Trophoblast cell (in vitro differentiated cells and primary cell): ENCODE measurements around the gene SLC35E3.

Experiments used
- DNase-seq, 2 donors: peaks; one replicate each; pipeline ENCODE4 v3.0.0-alpha.2; 2016
- H2AFZ ChIP-seq: 2 replicates; pipeline ENCODE4 v1.6.1; 2013; ENCODE audit warnings: low read length, moderate library complexity, mild to moderate bottlenecking; ENCODE audit not compliant: insufficient read depth, poor library complexity
- H2AK5ac ChIP-seq: 2 replicates; pipeline ENCODE4 v1.6.1; 2013; ENCODE audit warnings: mild to moderate bottlenecking, low read length
- H2BK120ac ChIP-seq: 2 replicates; pipeline ENCODE4 v1.6.1; 2013; ENCODE audit warnings: low read length, mild to moderate bottlenecking, moderate library complexity; ENCODE audit not compliant: insufficient read depth, poor library complexity
- H2BK12ac ChIP-seq: 2 replicates; pipeline ENCODE4 v1.6.1; 2013; ENCODE audit warnings: mild to moderate bottlenecking, low read length, moderate library complexity
- H2BK5ac ChIP-seq: 2 replicates; pipeline ENCODE4 v1.6.1; 2013; ENCODE audit warnings: low read length, low read depth, moderate library complexity, mild to moderate bottlenecking; ENCODE audit not compliant: poor library complexity
- H3K14ac ChIP-seq: 2 replicates; pipeline ENCODE4 v1.6.1; 2013; ENCODE audit warnings: mild to moderate bottlenecking, low read length
- H3K18ac ChIP-seq: 2 replicates; pipeline ENCODE4 v1.6.1; 2013; ENCODE audit warnings: mild to moderate bottlenecking, low read length
- H3K23ac ChIP-seq: 2 replicates; pipeline ENCODE4 v1.6.1; 2013; ENCODE audit warnings: low read length
- H3K27ac ChIP-seq: 2 replicates; pipeline ENCODE4 v1.5.1; 2013; ENCODE audit warnings: low read depth, mild to moderate bottlenecking, inconsistent platforms, low read length, moderate library complexity
- H3K27me3 ChIP-seq: 2 replicates; pipeline ENCODE4 v1.6.1; 2013; ENCODE audit warnings: inconsistent platforms, mild to moderate bottlenecking, low read length, moderate library complexity; ENCODE audit not compliant: insufficient read depth
- H3K36me3 ChIP-seq, 2 experiments: 1 replicate in 1 of 2; 2 replicates in 1 of 2; pipeline ENCODE4 v1.6.1; 2013; ENCODE audit warnings: low read length in 2 of 2, mild to moderate bottlenecking in 2 of 2, moderate library complexity in 1 of 2; ENCODE audit not compliant: insufficient read depth in 2 of 2, control insufficient read depth in 1 of 2
- H3K4ac ChIP-seq: 2 replicates; pipeline ENCODE4 v1.6.1; 2013; ENCODE audit warnings: low read depth, mild to moderate bottlenecking, low read length, moderate library complexity
- H3K4me1 ChIP-seq, 2 experiments: 1 replicate in 1 of 2; 2 replicates in 1 of 2; pipeline ENCODE4 v1.6.1; 2013; ENCODE audit warnings: low read length in 2 of 2, mild to moderate bottlenecking in 2 of 2, moderate library complexity in 1 of 2; ENCODE audit not compliant: insufficient read depth in 2 of 2, control insufficient read depth in 1 of 2
- H3K4me2 ChIP-seq: 2 replicates; pipeline ENCODE4 v1.6.1; 2013; ENCODE audit warnings: inconsistent platforms, mild to moderate bottlenecking, low read length, moderate library complexity
- H3K4me3 ChIP-seq: 2 replicates; pipeline ENCODE4 v1.5.1; 2013; ENCODE audit warnings: mild to moderate bottlenecking, low read depth, low read length, inconsistent platforms
- H3K79me1 ChIP-seq: one replicate; pipeline ENCODE4 v1.6.1; 2013; ENCODE audit warnings: low read length
- H3K79me2 ChIP-seq: 2 replicates; pipeline ENCODE4 v1.6.1; 2013; ENCODE audit warnings: low read length, mild to moderate bottlenecking; ENCODE audit not compliant: control insufficient read depth, insufficient read depth, poor library complexity
- H3K9ac ChIP-seq: 2 replicates; pipeline ENCODE4 v1.6.1; 2013; ENCODE audit warnings: mild to moderate bottlenecking, low read length
- H3K9me3 ChIP-seq: 2 replicates; pipeline ENCODE4 v1.6.1; 2013; ENCODE audit warnings: low read depth, mild to moderate bottlenecking, control low read depth, inconsistent platforms, low read length; ENCODE audit not compliant: insufficient read depth
- H4K12ac ChIP-seq: 2 replicates; pipeline ENCODE4 v1.6.1; 2013; ENCODE audit warnings: low read depth, mild to moderate bottlenecking, low read length, moderate library complexity
- H4K8ac ChIP-seq: 2 replicates; pipeline ENCODE4 v1.6.1; 2013; ENCODE audit warnings: low read depth, mild to moderate bottlenecking, low read length, moderate library complexity
- H4K91ac ChIP-seq: one replicate; pipeline ENCODE4 v1.6.1; 2013; ENCODE audit warnings: low read depth, mild to moderate bottlenecking, low read length, moderate library complexity
- WGBS: extraction: QIAGEN DNeasy Blood & Tissue Kit; methylation state at CpG from one replicate; pipeline ENCODE4 v1.1.7; 2013; ENCODE audit warnings: missing lambda C conversion rate; ENCODE audit not compliant: insufficient read length, insufficient coverage; ENCODE audit errors: extremely low coverage; 5-methylcytosine and 5-hydroxymethylcytosine counted together

SLC35E3 gene

GRCh38 chr12:68762691-68763090, 16.7 kb downstream of the SLC35E3 start:
- H3K4ac ChIP-seq = no peak overlapping the region
- no peaks in the 10 kb centered on the region for H3K79me1 ChIP-seq
- no peak overlapping the region for H3K18ac ChIP-seq
- H2AK5ac ChIP-seq = no peak overlapping the region
- H4K8ac ChIP-seq = no peak overlapping the region
- no peak overlapping the region for H2AFZ ChIP-seq
- H4K91ac ChIP-seq = no peak overlapping the region
- no peak overlapping the region for H2BK5ac ChIP-seq
- H3K36me3 ChIP-seq = peaks cover 12 to 17% of the 10 kb centered on the region in 2 experiments
- no peak overlapping the region for H2BK120ac ChIP-seq
- H3K9me3 ChIP-seq = no peaks in the 10 kb centered on the region
- WGBS = no CpG with 5 or more reads among the region's 3 CpGs
- peak overlapping the region; percentile 44 for H4K12ac ChIP-seq
- no peak overlapping the region for H3K4me3 ChIP-seq
- no peak overlapping the region for H3K27ac ChIP-seq
- no peak overlapping the region for H3K14ac ChIP-seq
- DNase-seq = no peak
- no peaks in the 10 kb centered on the region for H3K79me2 ChIP-seq
- H3K4me1 ChIP-seq = no peaks in the 10 kb centered on the region
- no peak overlapping the region for H3K4me2 ChIP-seq
- no peak overlapping the region for H3K23ac ChIP-seq
- H3K27me3 ChIP-seq = no peaks in the 10 kb centered on the region
- no peak overlapping the region for H3K9ac ChIP-seq
- no peak overlapping the region for H2BK12ac ChIP-seq

- H3K36me3 ChIP-seq = peaks cover 10 to 14% of the 10 kb centered on the region in 2 experiments
- H3K18ac ChIP-seq = no peak overlapping the region
- no CpG with 5 or more reads among the region's 1 CpG for WGBS
- no peak overlapping the region for H4K12ac ChIP-seq
- H3K27me3 ChIP-seq = no peaks in the 10 kb centered on the region
- no peaks in the 10 kb centered on the region for H3K4me1 ChIP-seq
- no peak overlapping the region for H2AK5ac ChIP-seq
- no peak overlapping the region for H3K9ac ChIP-seq
- no peaks in the 10 kb centered on the region for H3K79me2 ChIP-seq
- no peak overlapping the region for H2BK5ac ChIP-seq
- no peak overlapping the region for H3K23ac ChIP-seq
- H3K4me2 ChIP-seq = no peak overlapping the region
- H3K79me1 ChIP-seq = no peaks in the 10 kb centered on the region
- H3K9me3 ChIP-seq = no peaks in the 10 kb centered on the region
- no peak overlapping the region for H4K91ac ChIP-seq
- no peak overlapping the region for H2BK12ac ChIP-seq
- H3K14ac ChIP-seq = no peak overlapping the region
- DNase-seq = no peak
- H2AFZ ChIP-seq = no peak overlapping the region
- H3K27ac ChIP-seq = no peak overlapping the region
- H3K4ac ChIP-seq = no peak overlapping the region
- H3K4me3 ChIP-seq = no peak overlapping the region
- no peak overlapping the region for H4K8ac ChIP-seq
- H2BK120ac ChIP-seq = no peak overlapping the region
These were observed 19.7 kb downstream of the SLC35E3 start for GRCh38 chr12:68765696-68766095.

DNA sequence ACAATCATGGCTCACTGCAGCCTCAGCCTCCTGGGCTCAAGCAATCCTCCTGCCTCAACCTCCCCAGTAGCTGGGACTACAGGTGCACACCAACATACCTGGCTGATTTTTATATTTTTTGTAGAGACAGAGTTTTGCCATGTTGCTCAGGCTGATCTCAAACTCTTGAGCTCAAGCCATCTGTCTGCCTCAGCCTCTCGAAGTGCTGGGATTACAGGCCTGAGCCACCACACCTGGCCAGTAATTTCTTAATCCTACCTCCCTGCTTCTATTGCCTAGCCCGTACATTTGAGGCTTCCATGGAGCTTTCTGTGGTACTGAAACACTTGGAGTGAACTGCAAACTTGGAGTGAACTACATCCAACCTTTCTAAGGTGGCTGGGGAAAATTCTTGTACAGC, 20.7 kb downstream of the SLC35E3 start:
- no CpG with 5 or more reads among the region's 2 CpGs for WGBS
- no peak overlapping the region for H3K14ac ChIP-seq
- DNase-seq = no peak

GRCh38 chr12:68767191-68767590, 21.2 kb downstream of the SLC35E3 start:
- Histone ChIP-seq H3K27ac (no peak overlapping the region), H3K4me2 (no peak overlapping the region), H3K14ac (no peak overlapping the region), H4K8ac (no peak overlapping the region), H3K27me3 (no peaks in the 10 kb centered on the region), H4K12ac (no peak overlapping the region), H3K79me2 (no peaks in the 10 kb centered on the region), H2BK120ac (no peak overlapping the region), H3K4me1 (no peaks in the 10 kb centered on the region), H3K79me1 (no peaks in the 10 kb centered on the region), H3K23ac (no peak overlapping the region), H4K91ac (no peak overlapping the region), H3K9me3 (no peaks in the 10 kb centered on the region), H3K4ac (no peak overlapping the region), H2AK5ac (no peak overlapping the region), H3K4me3 (no peak overlapping the region), H2BK5ac (no peak overlapping the region), H2BK12ac (no peak overlapping the region), H2AFZ (no peak overlapping the region), H3K36me3 (peaks cover 5 to 11% of the 10 kb centered on the region in 2 experiments), H3K9ac (no peak overlapping the region), H3K18ac (no peak overlapping the region)
- DNase-seq = no peak
- WGBS = no CpG with 5 or more reads among the region's 7 CpGs

More for the DNA sequence above, 20.7 kb downstream of the SLC35E3 start:
- H2AK5ac ChIP-seq = no peak overlapping the region
- H2BK5ac ChIP-seq = no peak overlapping the region
- no peak overlapping the region for H3K4ac ChIP-seq
- H3K9ac ChIP-seq = no peak overlapping the region
- H2AFZ ChIP-seq = no peak overlapping the region
- no peaks in the 10 kb centered on the region for H3K27me3 ChIP-seq
- no peaks in the 10 kb centered on the region for H3K79me2 ChIP-seq
- no peaks in the 10 kb centered on the region for H3K4me1 ChIP-seq
- H3K27ac ChIP-seq = no peak overlapping the region
- no peak overlapping the region for H3K4me3 ChIP-seq
- H2BK120ac ChIP-seq = no peak overlapping the region
- no peak overlapping the region for H4K91ac ChIP-seq
- no peak overlapping the region for H4K12ac ChIP-seq
- no peak overlapping the region for H3K23ac ChIP-seq
- peaks cover 7 to 14% of the 10 kb centered on the region in 2 experiments for H3K36me3 ChIP-seq
- H3K18ac ChIP-seq = no peak overlapping the region
- no peaks in the 10 kb centered on the region for H3K9me3 ChIP-seq
- no peak overlapping the region for H2BK12ac ChIP-seq
- H4K8ac ChIP-seq = no peak overlapping the region
- no peaks in the 10 kb centered on the region for H3K79me1 ChIP-seq
- no peak overlapping the region for H3K4me2 ChIP-seq
